B cell (primary cell): ENCODE measurements around the gene MARF1. TPM values are rescaled to one million over a fixed set of nuclear protein-coding genes. Genes with fewer than 3 reads are reported as not detected.
A peak's percentile ranks its signal among the peaks of the same experiment; 100 is the strongest.

ENCODE experiments used
- ATAC-seq: fragments of 200-7000 bp; cut with Tn5 transposase; one replicate; pipeline ENCODE4 v1.10.0; 2021; ENCODE audit warnings: low read depth, mild to moderate bottlenecking, moderate number of reproducible peaks, moderate library complexity
- CTCF ChIA-PET: fragments of 350-600 bp; sonication (Branson Sonifier 250); formaldehyde crosslinking; loops from one replicate; lab custom pipeline; 2021; ENCODE audit warnings: antibody characterized with exemption, inconsistent platforms; lab: Charles Lee
- POLR2A ChIA-PET: fragments of 350-600 bp; sonication (Branson Sonifier 250); formaldehyde crosslinking; loops from one replicate; lab custom pipeline; 2021; ENCODE audit warnings: antibody characterized with exemption; lab: Charles Lee
- DNase-seq: peaks from one replicate; pipeline ENCODE4 v3.0.0; 2013
- H2AFZ ChIP-seq: 2 replicates; pipeline ENCODE4 v1.6.1; 2012; ENCODE audit warnings: mild to moderate bottlenecking, low read depth, low read length; ENCODE audit not compliant: insufficient read depth, poor library complexity, severe bottlenecking
- H3K27ac ChIP-seq, 2 donors: 1 replicate in 1 of 2; 2 replicates in 1 of 2; pipeline ENCODE4 v1.5.1; 2012 to 2013; ENCODE audit warnings: low read length in 2 of 2, mild to moderate bottlenecking in 2 of 2, moderate library complexity in 1 of 2
- H3K27me3 ChIP-seq, 4 experiments: fragments of 200-600 bp in 1 of 4; sonication (generic) in 1 of 4; replicated peaks in 1 of 4; 1 replicate in 2 of 4; 2 replicates in 2 of 4; pipeline versions ENCODE4 v1.6.1 to v1.7.0; 2013 to 2016; ENCODE audit warnings: low read length in 3 of 4, mild to moderate bottlenecking in 2 of 4, mixed read lengths in 1 of 4, moderate library complexity in 1 of 4; ENCODE audit not compliant: insufficient read depth in 4 of 4, control insufficient read depth in 3 of 4; ENCODE audit errors: control extremely low read depth in 1 of 4
- H3K36me3 ChIP-seq, 2 experiments: replicated peaks in 1 of 2; 1 replicate in 1 of 2; 2 replicates in 1 of 2; pipeline versions ENCODE4 v1.6.1 to v1.7.1; 2013; ENCODE audit warnings: low read length in 1 of 2; ENCODE audit not compliant: insufficient read depth in 2 of 2, control insufficient read depth in 1 of 2; ENCODE audit errors: control extremely low read depth in 1 of 2, extremely low read depth in 1 of 2
- H3K4me1 ChIP-seq, 2 donors: fragments of 200-600 bp in 1 of 2; sonication (generic) in 1 of 2; 1 replicate in 1 of 2; 2 replicates in 1 of 2; pipeline versions ENCODE4 v1.5.1 to v1.6.1; 2013 to 2017; ENCODE audit warnings: low read length in 2 of 2; ENCODE audit not compliant: control insufficient read depth in 2 of 2, insufficient read depth in 2 of 2
- H3K4me2 ChIP-seq: replicated peaks from 2 replicates; pipeline ENCODE3; 2012; ENCODE audit warnings: mild to moderate bottlenecking, low read depth, low read length; ENCODE audit not compliant: poor library complexity, severe bottlenecking
- H3K4me3 ChIP-seq, 5 experiments: fragments of 200-600 bp in 1 of 5; sonication (generic) in 1 of 5; 1 replicate in 3 of 5; 2 replicates in 2 of 5; pipeline versions ENCODE4 v1.5.1 to v1.7.0; 2011 to 2016; ENCODE audit warnings: low read length in 4 of 5, mild to moderate bottlenecking in 4 of 5, low read depth in 2 of 5, control low read depth in 1 of 5, moderate library complexity in 1 of 5; ENCODE audit not compliant: insufficient read depth in 1 of 5; ENCODE audit errors: control extremely low read depth in 1 of 5, extremely low read depth in 1 of 5
- H3K79me2 ChIP-seq: fragments of 200-600 bp; sonication (generic); one replicate; pipeline ENCODE4 v1.6.0; 2016; ENCODE audit warnings: low read length; ENCODE audit not compliant: control insufficient read depth, insufficient read depth
- H3K9ac ChIP-seq: fragments of 200-600 bp; sonication (generic); 2 replicates; pipeline ENCODE4 v1.6.1; 2017; ENCODE audit warnings: mild to moderate bottlenecking, low read length, moderate library complexity
- H3K9me3 ChIP-seq, 3 donors: one replicate each; pipeline versions ENCODE4 v1.6.1 to v1.7.1; 2013; ENCODE audit warnings: low read length in 2 of 3; ENCODE audit not compliant: control insufficient read depth in 2 of 3, insufficient read depth in 1 of 3; ENCODE audit errors: control extremely low read depth in 1 of 3
- H4K20me1 ChIP-seq: 2 replicates; pipeline ENCODE4 v1.6.0; 2012; ENCODE audit warnings: mild to moderate bottlenecking, low read length; ENCODE audit not compliant: insufficient read depth, control insufficient read depth, poor library complexity, severe bottlenecking
- H3K27ac Mint-ChIP-seq: one replicate; pipeline ENCODE4 v1.8.0; 2021; ENCODE audit warnings: mixed read lengths
- H3K27me3 Mint-ChIP-seq: one replicate; pipeline ENCODE4 v1.8.0; 2021; ENCODE audit warnings: mixed read lengths
- H3K4me1 Mint-ChIP-seq: one replicate; pipeline ENCODE4 v1.8.0; 2021; ENCODE audit warnings: mixed read lengths
- H3K4me3 Mint-ChIP-seq: one replicate; pipeline ENCODE4 v1.8.0; 2021; ENCODE audit warnings: mixed read lengths
- H3K9me3 Mint-ChIP-seq: one replicate; pipeline ENCODE4 v1.8.0; 2022; ENCODE audit warnings: mixed read lengths; ENCODE audit not compliant: insufficient read depth
- EZH2 ChIP-seq: IDR thresholded peaks from 2 replicates; pipeline ENCODE4 v1.6.1; 2012; ENCODE audit warnings: borderline replicate concordance, low read depth, mild to moderate bottlenecking, moderate library complexity, low read length; ENCODE audit not compliant: insufficient read depth, poor library complexity, severe bottlenecking
- WGBS: methylation state at CpG from one replicate; pipeline ENCODE4 v1.1.5; 2013; ENCODE audit warnings: missing lambda C conversion rate; ENCODE audit not compliant: insufficient coverage; 5-methylcytosine and 5-hydroxymethylcytosine counted together
- intact Hi-C: fragments of 100-400 bp; cut with micrococcal nuclease; formaldehyde crosslinking; loops from one replicate; pipeline ENCODE4 v1.10.0; 2022
- polyA plus RNA-seq: library from polyadenylated mRNA; depleted of rRNA; stranded (reverse); fragments of >200 nt; gene quantifications from 2 replicates; pipeline ENCODE4 v1.2.3, GENCODE V29; 2012
- total RNA-seq, 2 donors: library from RNA; stranded (reverse); fragments of 120-200 nt in 1 of 2; gene quantifications; 1 replicate in 1 of 2; 2 replicates in 1 of 2; pipeline versions ENCODE4 v1.2.3 to v1.2.4, GENCODE V29; 2013 to 2022
- TF ChIP-seq, protein P1 (sequence below): fragments of 200-600 bp; IDR thresholded peaks from one replicate; pipeline ENCODE4 v1.8.0; 2022; ENCODE audit warnings: antibody characterized with exemption, mild to moderate bottlenecking

MARF1 gene
- total and polyA plus RNA-seq, 2 donors (not counting 1 experiment from before 2014, with no cell fraction given) = 68.0 to 366 TPM

GRCh38 chr16:15597822-15598647, 44.9 kb downstream of the MARF1 start:
- 94% methylated on average over 14 of the region's 15 CpGs for WGBS
- Histone ChIP-seq H3K9ac (no peak overlapping the region), H3K4me3 (no peak overlapping the region), H3K27me3 (no peaks in the 10 kb centered on the region), H4K20me1 (peaks cover 27% of the 10 kb centered on the region), H3K4me1 (peaks cover 0 to 16% of the 10 kb centered on the region in 2 donors), H3K79me2 (peaks cover 4% of the 10 kb centered on the region), H3K4me2 (no peak overlapping the region), H3K36me3 (peaks cover 4 to 93% of the 10 kb centered on the region in 2 experiments), H3K27ac (no peak overlapping the region), H3K9me3 (peaks cover 0 to 3% (median 0%) of the 10 kb centered on the region in 3 donors), H2AFZ (no peak overlapping the region)
- ChIA-PET POLR2A (interaction anchor here (0.6 kb wide), 2 partner anchors 36 to 44 kb away, joined by 4 to 5 read pairs; no protein-coding TSS in a partner anchor), CTCF (interaction anchor here (1.2 kb wide), 1 partner anchor 44 kb away, joined by 3 read pairs; the partner anchor contains the start of gene MARF1)
- intact Hi-C loops = no loop called here
- no peak for DNase-seq
- no peaks in the 10 kb centered on the region for H3K27me3 Mint-ChIP-seq
- H3K9me3 Mint-ChIP-seq = no peaks in the 10 kb centered on the region
- no peak overlapping the region for H3K4me3 Mint-ChIP-seq
- peaks cover 27% of the 10 kb centered on the region for H3K4me1 Mint-ChIP-seq
- ATAC-seq = no peak
- TF ChIP-seq EZH2 = no peak
- TF ChIP-seq, protein P1, sequence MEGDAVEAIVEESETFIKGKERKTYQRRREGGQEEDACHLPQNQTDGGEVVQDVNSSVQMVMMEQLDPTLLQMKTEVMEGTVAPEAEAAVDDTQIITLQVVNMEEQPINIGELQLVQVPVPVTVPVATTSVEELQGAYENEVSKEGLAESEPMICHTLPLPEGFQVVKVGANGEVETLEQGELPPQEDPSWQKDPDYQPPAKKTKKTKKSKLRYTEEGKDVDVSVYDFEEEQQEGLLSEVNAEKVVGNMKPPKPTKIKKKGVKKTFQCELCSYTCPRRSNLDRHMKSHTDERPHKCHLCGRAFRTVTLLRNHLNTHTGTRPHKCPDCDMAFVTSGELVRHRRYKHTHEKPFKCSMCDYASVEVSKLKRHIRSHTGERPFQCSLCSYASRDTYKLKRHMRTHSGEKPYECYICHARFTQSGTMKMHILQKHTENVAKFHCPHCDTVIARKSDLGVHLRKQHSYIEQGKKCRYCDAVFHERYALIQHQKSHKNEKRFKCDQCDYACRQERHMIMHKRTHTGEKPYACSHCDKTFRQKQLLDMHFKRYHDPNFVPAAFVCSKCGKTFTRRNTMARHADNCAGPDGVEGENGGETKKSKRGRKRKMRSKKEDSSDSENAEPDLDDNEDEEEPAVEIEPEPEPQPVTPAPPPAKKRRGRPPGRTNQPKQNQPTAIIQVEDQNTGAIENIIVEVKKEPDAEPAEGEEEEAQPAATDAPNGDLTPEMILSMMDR = no peak
- H3K27ac Mint-ChIP-seq = peak overlapping the region; percentile 59

- H3K9me3 Mint-ChIP-seq = no peaks in the 10 kb centered on the region
- peaks cover 36% of the 10 kb centered on the region for H3K4me1 Mint-ChIP-seq
- no peak for DNase-seq
- Histone ChIP-seq H3K4me2 (no peak overlapping the region), H3K4me1 (peaks cover 5 to 25% of the 10 kb centered on the region in 2 donors), H3K79me2 (peaks cover 4% of the 10 kb centered on the region), H2AFZ (no peak overlapping the region), H3K27me3 (no peaks in the 10 kb centered on the region), H4K20me1 (peaks cover 21% of the 10 kb centered on the region), H3K4me3 (no peak overlapping the region), H3K9ac (no peak overlapping the region), H3K36me3 (peaks cover 4 to 86% of the 10 kb centered on the region in 2 experiments), H3K9me3 (peaks cover 0 to 3% (median 0%) of the 10 kb centered on the region in 3 donors), H3K27ac (no peak overlapping the region)
- intact Hi-C loops = no loop called here
- ATAC-seq = no peak
- no peak overlapping the region for H3K4me3 Mint-ChIP-seq
- H3K27me3 Mint-ChIP-seq = no peaks in the 10 kb centered on the region
- peak overlapping the region; percentile 59 for H3K27ac Mint-ChIP-seq
- ChIA-PET POLR2A (interaction anchor here (0.7 kb wide), 1 partner anchor 10 kb away, joined by 3 read pairs; no protein-coding TSS in a partner anchor), CTCF (interaction anchor here (0.7 to 2.0 kb wide), 3 partner anchors 11 to 45 kb away, joined by 3 to 5 read pairs (median 3); partner anchors contain the start of gene MARF1)
- TF ChIP-seq EZH2 = no peak
- TF ChIP-seq, protein P1 = no peak
- 94% methylated on average over 4 of the region's 6 CpGs for WGBS
Measured at GRCh38 chr16:15597135-15597534, 45.8 kb downstream of the MARF1 start.
